ENCODE data around the gene HOXC9. TPM values are rescaled to one million over a fixed set of nuclear protein-coding genes. Genes with fewer than 3 reads are reported as not detected.

The HOXC9 gene
- total RNA-seq, 4 donors from 2014 or later, result 1.5 to 7.8 (median 1.7) TPM; not detected in 1

DNA sequence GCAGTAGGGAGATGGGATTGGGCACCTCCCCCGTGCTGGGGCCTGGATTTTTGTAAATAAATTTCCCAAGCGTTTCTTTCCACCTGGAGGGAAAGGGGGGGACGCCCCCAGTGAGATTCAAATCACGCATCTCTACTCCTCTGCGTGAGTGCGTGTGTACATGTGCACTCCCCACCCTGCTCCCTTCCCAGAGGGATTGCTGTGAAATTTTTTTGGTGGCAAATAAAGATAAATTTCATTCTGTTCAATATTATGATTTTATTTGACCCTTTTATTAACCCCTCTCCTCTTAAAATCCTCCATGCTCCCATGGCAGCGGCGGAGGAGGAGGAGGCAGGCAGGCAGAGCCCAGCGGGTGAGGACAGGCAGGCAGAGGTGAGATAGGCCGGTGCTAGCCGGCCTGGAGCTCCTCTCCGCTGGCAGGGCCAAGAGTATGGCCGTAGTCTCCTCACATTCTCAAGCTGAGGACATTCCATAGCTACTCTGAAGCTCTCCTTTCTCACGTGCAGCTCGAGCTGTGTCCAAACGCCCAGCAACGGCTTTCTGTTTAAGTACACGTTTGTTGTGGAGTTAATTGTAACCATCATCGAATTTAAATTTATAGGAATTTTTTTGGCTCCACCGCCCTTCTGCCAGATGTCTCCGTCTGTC, 23.7 kb upstream of the HOXC9 start:
- intact Hi-C loops (cut with DNase I; ENCODE audit: low total_unique reads), result no loop called here
- no peak for DNase-seq
- TF ChIP-seq POLR2A (IDR thresholded peaks at IDR 0.05), result no peak
- TF ChIP-seq, protein P1, sequence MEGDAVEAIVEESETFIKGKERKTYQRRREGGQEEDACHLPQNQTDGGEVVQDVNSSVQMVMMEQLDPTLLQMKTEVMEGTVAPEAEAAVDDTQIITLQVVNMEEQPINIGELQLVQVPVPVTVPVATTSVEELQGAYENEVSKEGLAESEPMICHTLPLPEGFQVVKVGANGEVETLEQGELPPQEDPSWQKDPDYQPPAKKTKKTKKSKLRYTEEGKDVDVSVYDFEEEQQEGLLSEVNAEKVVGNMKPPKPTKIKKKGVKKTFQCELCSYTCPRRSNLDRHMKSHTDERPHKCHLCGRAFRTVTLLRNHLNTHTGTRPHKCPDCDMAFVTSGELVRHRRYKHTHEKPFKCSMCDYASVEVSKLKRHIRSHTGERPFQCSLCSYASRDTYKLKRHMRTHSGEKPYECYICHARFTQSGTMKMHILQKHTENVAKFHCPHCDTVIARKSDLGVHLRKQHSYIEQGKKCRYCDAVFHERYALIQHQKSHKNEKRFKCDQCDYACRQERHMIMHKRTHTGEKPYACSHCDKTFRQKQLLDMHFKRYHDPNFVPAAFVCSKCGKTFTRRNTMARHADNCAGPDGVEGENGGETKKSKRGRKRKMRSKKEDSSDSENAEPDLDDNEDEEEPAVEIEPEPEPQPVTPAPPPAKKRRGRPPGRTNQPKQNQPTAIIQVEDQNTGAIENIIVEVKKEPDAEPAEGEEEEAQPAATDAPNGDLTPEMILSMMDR (IDR thresholded peaks at IDR 0.05), result no peak
- Histone ChIP-seq H3K27me3 (peaks cover 31 to 74% of the 10 kb centered on the region in 2 donors), H3K27ac (no peak overlapping the region), H3K36me3 (no peaks in the 10 kb centered on the region), H3K4me1 (peaks cover 0 to 4% of the 10 kb centered on the region in 2 donors), H3K9me3 (no peaks in the 10 kb centered on the region), H3K4me3 (no peak overlapping the region)

DNA sequence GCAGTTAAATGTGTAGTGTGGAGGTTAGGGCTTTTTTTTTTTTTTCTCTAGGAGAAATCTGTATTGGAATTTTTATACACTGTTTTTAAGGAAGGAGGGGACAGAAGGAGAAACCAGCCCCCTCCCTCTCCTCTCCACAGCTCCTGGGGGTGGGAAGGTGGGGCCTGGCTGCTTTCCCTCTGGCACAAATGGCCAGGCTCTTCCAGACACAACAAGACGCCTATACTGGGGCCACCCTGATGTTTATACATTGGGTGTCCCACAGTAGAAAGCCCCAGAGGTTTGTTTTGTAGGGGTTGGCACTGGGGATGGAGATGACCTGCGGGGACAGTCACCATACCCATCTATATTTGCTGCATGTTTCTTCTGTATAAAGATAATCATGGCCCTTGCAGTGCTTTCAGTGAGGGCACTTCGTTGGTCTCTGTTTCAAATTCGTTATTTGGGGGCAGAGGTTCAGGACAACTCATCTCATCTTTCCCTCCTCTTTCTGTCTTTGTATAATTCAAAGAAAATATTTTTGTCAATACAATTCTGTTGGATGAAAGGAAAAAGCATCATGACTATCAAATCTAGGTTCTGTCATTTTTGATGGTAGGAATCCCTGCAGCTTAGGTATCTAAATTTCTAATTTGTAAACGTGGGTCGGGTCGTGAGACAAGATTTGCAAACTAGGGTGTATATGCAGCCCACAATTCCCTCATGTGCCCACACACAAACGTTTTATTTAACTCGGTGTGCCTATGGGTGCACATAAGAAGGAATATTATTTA, 23.0 kb upstream of the HOXC9 start:
- Histone ChIP-seq H3K4me1 (peaks cover 0 to 4% of the 10 kb centered on the region in 2 donors), H3K27me3 (peaks cover 31 to 68% of the 10 kb centered on the region in 2 donors), H3K27ac (no peak overlapping the region), H3K9me3 (no peaks in the 10 kb centered on the region), H3K36me3 (no peaks in the 10 kb centered on the region), H3K4me3 (no peak overlapping the region)
- DNase-seq, result no peak
- intact Hi-C loops (cut with DNase I; ENCODE audit: low total_unique reads), result no loop called here
- TF ChIP-seq POLR2A (IDR thresholded peaks at IDR 0.05), result no peak
- TF ChIP-seq, protein P1 (IDR thresholded peaks at IDR 0.05), result no peak

DNA sequence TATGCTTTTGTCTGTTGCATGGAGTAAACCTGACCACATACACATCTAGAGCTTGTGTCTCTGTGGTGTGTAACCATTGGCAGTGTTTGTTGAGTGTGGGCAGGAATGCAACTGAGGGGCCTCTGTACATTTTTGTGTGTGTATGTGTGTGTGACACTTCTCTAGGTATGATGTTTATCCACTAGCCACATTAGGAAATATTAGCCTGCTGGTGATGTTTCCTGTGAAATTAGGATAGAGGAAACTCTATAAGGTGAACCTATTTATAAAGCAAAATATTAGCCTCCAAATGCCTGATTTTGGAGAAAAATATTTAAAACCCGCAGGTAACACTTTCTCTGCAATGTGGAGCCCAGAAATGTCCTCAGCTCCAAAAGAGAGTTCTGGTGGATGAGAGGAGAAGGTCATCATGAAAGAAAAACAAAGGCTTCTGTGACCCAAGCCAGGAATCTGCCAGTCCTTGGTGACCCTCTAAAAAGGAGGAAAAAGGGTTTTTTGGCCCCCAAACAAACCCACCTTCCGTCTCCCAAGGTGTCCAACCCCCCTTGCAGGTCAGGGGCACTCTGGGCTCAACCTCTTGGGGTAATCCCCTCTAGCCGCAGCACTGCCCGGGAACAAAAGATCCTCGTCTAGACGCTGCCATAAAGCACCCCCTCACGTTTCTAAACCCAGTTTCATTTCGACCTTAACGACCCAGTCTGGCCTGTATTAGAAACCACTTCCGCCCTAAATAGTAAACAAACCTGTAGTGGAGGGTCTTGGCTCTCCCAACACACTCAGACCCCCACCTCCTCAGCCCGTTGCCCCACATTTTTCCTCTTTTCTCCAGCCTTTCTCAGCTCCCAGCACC, 22.1 kb upstream of the HOXC9 start:
- TF ChIP-seq, protein P1 (IDR thresholded peaks at IDR 0.05), result no peak
- TF ChIP-seq POLR2A (IDR thresholded peaks at IDR 0.05), result no peak
- no peak for DNase-seq
- Histone ChIP-seq H3K27ac (no peak overlapping the region), H3K27me3 (peaks cover 31 to 69% of the 10 kb centered on the region in 2 donors), H3K36me3 (no peaks in the 10 kb centered on the region), H3K4me3 (no peak overlapping the region), H3K9me3 (no peaks in the 10 kb centered on the region), H3K4me1 (peaks cover 0 to 4% of the 10 kb centered on the region in 2 donors)
- intact Hi-C loops (cut with DNase I; ENCODE audit: low total_unique reads), result no loop called here

DNA sequence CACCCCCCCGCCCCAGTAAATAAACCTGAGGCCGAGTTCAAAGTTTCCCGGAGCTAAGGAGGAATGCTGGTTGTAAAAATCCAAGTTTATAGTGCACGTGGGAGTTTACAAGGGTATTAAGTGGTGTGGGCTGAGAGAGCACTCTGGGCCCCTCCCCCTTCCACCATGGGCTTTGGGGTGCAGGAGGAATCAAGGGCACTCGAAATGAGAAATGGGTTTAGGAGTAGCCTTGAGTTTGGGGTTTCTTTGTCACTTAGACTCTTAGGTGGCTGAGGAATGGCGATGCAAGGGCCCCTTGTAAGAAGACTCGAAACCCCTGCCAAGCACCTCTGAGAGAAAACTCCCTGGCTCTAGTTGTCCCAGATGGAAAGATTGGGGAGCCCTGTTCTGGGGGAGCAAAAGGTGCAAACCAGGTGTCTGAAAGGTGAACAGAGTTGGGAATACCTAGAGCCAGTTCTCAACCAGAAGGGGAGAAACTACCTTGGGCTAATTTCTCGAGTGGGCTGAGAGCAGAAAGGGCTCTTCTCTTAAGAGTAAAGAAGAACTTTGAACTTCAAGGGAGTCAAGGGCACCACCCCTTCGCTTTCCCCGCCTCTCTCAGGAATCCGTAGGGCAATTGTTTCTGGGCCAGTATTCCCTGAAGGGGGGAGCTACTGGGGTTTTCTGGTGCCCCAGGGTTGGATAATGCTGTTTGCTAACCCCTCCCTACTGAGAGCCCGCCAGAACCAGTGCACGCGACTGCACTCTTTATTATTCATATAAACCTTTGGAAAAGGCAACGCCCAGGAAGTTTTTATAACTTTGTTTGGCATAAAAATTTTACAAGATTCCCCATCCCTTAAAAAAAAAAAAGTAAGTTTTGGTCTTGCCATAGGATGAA, 21.2 kb upstream of the HOXC9 start:
- Histone ChIP-seq H3K27me3 (peaks cover 29 to 68% of the 10 kb centered on the region in 2 donors), H3K9me3 (no peaks in the 10 kb centered on the region), H3K4me3 (no peak overlapping the region), H3K36me3 (no peaks in the 10 kb centered on the region), H3K27ac (no peak overlapping the region), H3K4me1 (peaks cover 0 to 2% of the 10 kb centered on the region in 2 donors)
- intact Hi-C loops (cut with DNase I; ENCODE audit: low total_unique reads), result no loop called here
- no peak for DNase-seq
- no peak for TF ChIP-seq POLR2A (IDR thresholded peaks at IDR 0.05)
- TF ChIP-seq, protein P1 (IDR thresholded peaks at IDR 0.05), result no peak
